Astrocyte (in vitro differentiated cells and primary cell): ENCODE measurements around the gene CA10. TPM values are rescaled to one million over a fixed set of nuclear protein-coding genes. Genes with fewer than 3 reads are reported as not detected.

Experiments
- DNase-seq: peaks from one replicate; pipeline ENCODE4 v3.0.0-alpha.2; 2010; ENCODE audit warnings: low read depth
- FAIRE-seq: peaks from 2 replicates; lab custom pipeline; 2011; peaks lifted over from hg19 to GRCh38; lab: Jason Lieb, UNC
- H2AFZ ChIP-seq: 2 replicates; pipeline ENCODE4 v1.6.0; 2012; ENCODE audit warnings: low read depth, low read length, inconsistent platforms
- H3K27ac ChIP-seq: 2 replicates; pipeline ENCODE4 v1.5.1; 2011; ENCODE audit warnings: low read depth, low read length, inconsistent platforms
- H3K27me3 ChIP-seq: 2 replicates; pipeline ENCODE4 v1.6.0; 2011; ENCODE audit warnings: low read length, inconsistent platforms; ENCODE audit not compliant: insufficient read depth
- H3K36me3 ChIP-seq: 2 replicates; pipeline ENCODE4 v1.5.1; 2011; ENCODE audit warnings: low read length, inconsistent platforms; ENCODE audit not compliant: insufficient read depth
- H3K4me1 ChIP-seq: 2 replicates; pipeline ENCODE4 v1.5.1; 2011; ENCODE audit warnings: low read length, inconsistent platforms; ENCODE audit not compliant: insufficient read depth
- H3K4me2 ChIP-seq: 2 replicates; pipeline ENCODE4 v1.6.0; 2012; ENCODE audit warnings: low read length, inconsistent platforms
- H3K4me3 ChIP-seq: 2 replicates; pipeline ENCODE4 v1.5.1; 2011; ENCODE audit warnings: low read depth, mild to moderate bottlenecking, low read length, inconsistent platforms; ENCODE audit not compliant: insufficient read depth
- H3K79me2 ChIP-seq: 2 replicates; pipeline ENCODE4 v1.6.0; 2012; ENCODE audit warnings: mild to moderate bottlenecking, low read length, inconsistent platforms; ENCODE audit not compliant: insufficient read depth
- H3K9ac ChIP-seq: 2 replicates; pipeline ENCODE4 v1.6.0; 2012; ENCODE audit warnings: mild to moderate bottlenecking, low read length, inconsistent platforms
- H3K9me3 ChIP-seq: 2 replicates; pipeline ENCODE4 v1.5.1; 2012; ENCODE audit warnings: low read depth, mild to moderate bottlenecking, low read length, inconsistent platforms; ENCODE audit not compliant: insufficient read depth
- H4K20me1 ChIP-seq: 2 replicates; pipeline ENCODE4 v1.6.0; 2012; ENCODE audit warnings: low read length, inconsistent platforms; ENCODE audit not compliant: insufficient read depth
- H3K27ac Mint-ChIP-seq: one replicate; pipeline ENCODE4 v1.8.0; 2021; ENCODE audit warnings: mild to moderate bottlenecking, mixed read lengths; ENCODE audit not compliant: unreplicated experiment
- H3K27me3 Mint-ChIP-seq: one replicate; pipeline ENCODE4 v1.8.0; 2021; ENCODE audit warnings: low read depth, mixed read lengths; ENCODE audit not compliant: unreplicated experiment
- H3K36me3 Mint-ChIP-seq: one replicate; pipeline ENCODE4 v1.8.0; 2021; ENCODE audit warnings: low read depth, mixed read lengths; ENCODE audit not compliant: unreplicated experiment
- H3K4me1 Mint-ChIP-seq: one replicate; pipeline ENCODE4 v1.8.0; 2021; ENCODE audit warnings: low read depth, mixed read lengths; ENCODE audit not compliant: unreplicated experiment
- H3K4me3 Mint-ChIP-seq: one replicate; pipeline ENCODE4 v1.8.0; 2021; ENCODE audit warnings: mild to moderate bottlenecking, moderate library complexity, mixed read lengths; ENCODE audit not compliant: unreplicated experiment
- H3K9me3 Mint-ChIP-seq: one replicate; pipeline ENCODE4 v1.8.0; 2021; ENCODE audit warnings: mild to moderate bottlenecking, mixed read lengths; ENCODE audit not compliant: unreplicated experiment
- CTCF ChIP-seq: IDR thresholded peaks from 2 replicates; pipeline ENCODE4 v1.5.1; 2011; ENCODE audit warnings: low read depth, mild to moderate bottlenecking, inconsistent platforms, low read length, moderate library complexity; ENCODE audit not compliant: insufficient read depth
- EZH2 ChIP-seq: IDR thresholded peaks from 2 replicates; pipeline ENCODE4 v1.6.1; 2012; ENCODE audit warnings: mild to moderate bottlenecking, low read length, inconsistent platforms; ENCODE audit not compliant: insufficient read depth
- total RNA-seq: library from RNA; stranded (reverse); gene quantifications from 2 replicates; pipeline ENCODE4 v1.2.1, GENCODE V29; 2021

The CA10 gene
- total RNA-seq, 1 donor from 2014 or later = 0.43 TPM

- no peak overlapping the region for H3K4me3 Mint-ChIP-seq
- Histone ChIP-seq H2AFZ (no peak overlapping the region), H3K4me2 (no peak overlapping the region), H3K36me3 (no peaks in the 10 kb centered on the region), H3K79me2 (no peaks in the 10 kb centered on the region), H3K9me3 (no peaks in the 10 kb centered on the region), H3K4me3 (no peak overlapping the region), H4K20me1 (no peaks in the 10 kb centered on the region), H3K27me3 (no peaks in the 10 kb centered on the region), H3K9ac (no peak overlapping the region), H3K4me1 (peaks cover 13% of the 10 kb centered on the region), H3K27ac (peak overlapping the region; percentile 29)
- peak overlapping the region; percentile 66 for H3K27ac Mint-ChIP-seq
- no peak for FAIRE-seq
- TF ChIP-seq EZH2 = no peak
- no peak for TF ChIP-seq CTCF
- no peak for DNase-seq
- H3K9me3 Mint-ChIP-seq = no peaks in the 10 kb centered on the region
- peaks cover 2% of the 10 kb centered on the region for H3K27me3 Mint-ChIP-seq
- H3K36me3 Mint-ChIP-seq = no peaks in the 10 kb centered on the region
- H3K4me1 Mint-ChIP-seq = peaks cover 29% of the 10 kb centered on the region
Observed at GRCh38 chr17:52148288-52148968, 10.1 kb downstream of the CA10 start.

GRCh38 chr17:52147872-52148271 lies 10.6 kb downstream of the CA10 start:
- Mint-ChIP-seq H3K27me3 (peaks cover 2% of the 10 kb centered on the region), H3K27ac (peak overlapping the region; percentile 79), H3K9me3 (no peaks in the 10 kb centered on the region), H3K36me3 (no peaks in the 10 kb centered on the region), H3K4me1 (peaks cover 29% of the 10 kb centered on the region), H3K4me3 (no peak overlapping the region)
- peak overlapping the region; percentile 29 for H3K27ac ChIP-seq
- no peaks in the 10 kb centered on the region for H3K9me3 ChIP-seq
- no peaks in the 10 kb centered on the region for H4K20me1 ChIP-seq
- TF ChIP-seq CTCF = no peak
- TF ChIP-seq EZH2 = no peak
- H3K79me2 ChIP-seq = no peaks in the 10 kb centered on the region
- FAIRE-seq (no peak), DNase-seq (peak; percentile 26)
- H3K4me1 ChIP-seq = peaks cover 13% of the 10 kb centered on the region
- no peak overlapping the region for H2AFZ ChIP-seq
- H3K9ac ChIP-seq = no peak overlapping the region
- no peaks in the 10 kb centered on the region for H3K27me3 ChIP-seq
- no peak overlapping the region for H3K4me2 ChIP-seq
- H3K4me3 ChIP-seq = no peak overlapping the region
- no peaks in the 10 kb centered on the region for H3K36me3 ChIP-seq

GRCh38 chr17:52147431-52147830 lies 11.1 kb downstream of the CA10 start:
- H3K36me3 ChIP-seq = no peaks in the 10 kb centered on the region
- Mint-ChIP-seq H3K36me3 (no peaks in the 10 kb centered on the region), H3K9me3 (no peaks in the 10 kb centered on the region), H3K4me1 (peaks cover 29% of the 10 kb centered on the region), H3K27ac (peak overlapping the region; percentile 79), H3K27me3 (peaks cover 2% of the 10 kb centered on the region), H3K4me3 (no peak overlapping the region)
- H3K27ac ChIP-seq = peak overlapping the region; percentile 29
- no peak overlapping the region for H3K4me3 ChIP-seq
- H3K27me3 ChIP-seq = no peaks in the 10 kb centered on the region
- FAIRE-seq (no peak), DNase-seq (peak; percentile 7)
- peaks cover 13% of the 10 kb centered on the region for H3K4me1 ChIP-seq
- no peaks in the 10 kb centered on the region for H3K79me2 ChIP-seq
- no peak overlapping the region for H2AFZ ChIP-seq
- H4K20me1 ChIP-seq = no peaks in the 10 kb centered on the region
- H3K4me2 ChIP-seq = no peak overlapping the region
- TF ChIP-seq CTCF = no peak
- H3K9ac ChIP-seq = no peak overlapping the region
- no peaks in the 10 kb centered on the region for H3K9me3 ChIP-seq
